Endometrial microvascular endothelial cells (primary cell): ENCODE data around the gene SCN9A. TPM values are rescaled to one million over a fixed set of nuclear protein-coding genes. Genes with fewer than 3 reads are reported as not detected.
"Not testable (repeated sequence)": the region's sequence is repeated elsewhere in the genome, so short reads cannot be mapped to it uniquely, and the experiment has no call there.

Experiments used
- in situ Hi-C: cut with HindIII; loops from 2 replicates; pipeline ENCODE4 v1.10.0; 2017; ENCODE audit warnings: low sequenced_read_pairs, low pct_unique_long_range_greater_than_20kb; ENCODE audit errors: inconsistent ontology term
- total RNA-seq: library from RNA; depleted of rRNA; stranded (reverse); fragments of >200 nt; gene quantifications from one replicate; pipeline ENCODE4 v1.2.3, GENCODE V29; 2015; ENCODE audit errors: inconsistent ontology term

The SCN9A gene
- total RNA-seq = 0.09 TPM

DNA sequence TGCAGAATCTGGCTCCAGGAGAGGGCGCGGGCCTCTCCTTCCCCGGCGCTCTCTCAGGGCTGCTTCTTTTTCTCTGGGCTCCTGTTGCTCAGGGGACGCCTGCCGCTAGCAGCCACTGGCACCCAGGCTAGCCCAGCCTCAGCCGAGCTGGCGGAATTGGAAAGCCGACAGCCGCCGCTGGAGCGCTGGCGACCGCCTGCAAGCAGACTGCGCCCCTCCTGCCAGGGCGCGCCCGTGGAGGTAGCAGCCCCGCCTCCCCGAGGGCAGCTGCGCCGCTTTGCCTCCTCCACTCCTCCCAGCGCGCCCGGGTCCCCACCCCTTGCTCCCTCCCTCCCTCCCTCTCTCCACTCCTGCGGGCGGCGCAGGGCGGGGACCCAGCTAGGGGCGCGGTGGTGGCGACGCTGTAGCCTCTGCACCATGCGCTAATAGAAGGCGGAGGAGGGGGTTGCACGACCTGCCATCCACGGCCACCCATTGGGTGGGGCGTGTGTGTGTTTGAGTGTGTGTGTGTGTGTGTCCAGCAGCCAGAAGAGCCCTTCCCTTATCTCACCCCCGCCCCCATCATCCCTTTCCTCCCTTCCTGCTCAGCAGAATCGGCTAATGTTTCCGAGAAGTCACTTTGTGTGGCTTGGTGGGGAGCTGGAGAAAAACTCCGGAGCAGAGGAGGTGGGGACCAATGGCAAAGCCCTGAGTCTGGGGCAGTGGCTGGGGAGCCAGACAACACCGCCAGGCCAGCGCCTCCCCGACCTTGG lies at the start of gene SCN9A:
SCN9A (minus strand) TSS at position 209 of the 752 bp plus-strand sequence. CDS start 64,188 bp downstream, outside the sequence.
- in situ Hi-C loops = no loop called here

DNA sequence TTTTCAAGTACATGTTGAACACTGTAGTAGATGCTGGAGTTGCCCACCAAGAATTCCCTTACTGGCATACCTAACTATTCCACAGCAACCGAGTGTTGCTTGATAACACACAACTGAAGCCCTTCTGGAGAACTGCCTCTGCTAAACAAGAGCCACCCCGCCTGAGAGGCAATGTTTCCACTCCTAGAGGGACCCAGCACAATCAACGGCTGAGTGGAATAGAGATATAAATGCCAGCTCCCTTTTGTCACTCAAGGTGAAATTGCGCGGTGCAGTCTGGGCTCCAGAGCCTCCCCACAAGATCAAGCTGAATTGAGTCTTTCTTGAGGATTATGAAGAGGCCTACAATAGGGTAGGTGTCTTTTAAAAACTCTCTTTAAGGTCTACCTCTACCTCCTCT lies 49.1 kb upstream of the SCN9A start:
- in situ Hi-C loops = no loop called here

DNA sequence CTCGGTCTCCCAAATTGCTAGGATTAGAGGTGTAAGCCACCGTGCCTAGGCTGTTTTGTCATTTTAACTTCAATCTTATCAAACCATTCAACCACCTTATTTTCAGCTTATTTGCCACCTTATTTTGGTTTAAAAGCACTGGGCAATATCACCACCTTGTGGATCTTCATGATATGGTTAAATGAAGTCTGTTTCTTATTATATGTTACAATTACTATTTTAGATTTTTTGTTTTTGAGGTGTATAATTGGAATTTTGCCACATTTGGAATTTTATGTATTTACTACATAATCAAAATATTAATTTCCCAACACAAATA lies 43.8 kb upstream of the SCN9A start:
- in situ Hi-C loops = no loop called here

DNA sequence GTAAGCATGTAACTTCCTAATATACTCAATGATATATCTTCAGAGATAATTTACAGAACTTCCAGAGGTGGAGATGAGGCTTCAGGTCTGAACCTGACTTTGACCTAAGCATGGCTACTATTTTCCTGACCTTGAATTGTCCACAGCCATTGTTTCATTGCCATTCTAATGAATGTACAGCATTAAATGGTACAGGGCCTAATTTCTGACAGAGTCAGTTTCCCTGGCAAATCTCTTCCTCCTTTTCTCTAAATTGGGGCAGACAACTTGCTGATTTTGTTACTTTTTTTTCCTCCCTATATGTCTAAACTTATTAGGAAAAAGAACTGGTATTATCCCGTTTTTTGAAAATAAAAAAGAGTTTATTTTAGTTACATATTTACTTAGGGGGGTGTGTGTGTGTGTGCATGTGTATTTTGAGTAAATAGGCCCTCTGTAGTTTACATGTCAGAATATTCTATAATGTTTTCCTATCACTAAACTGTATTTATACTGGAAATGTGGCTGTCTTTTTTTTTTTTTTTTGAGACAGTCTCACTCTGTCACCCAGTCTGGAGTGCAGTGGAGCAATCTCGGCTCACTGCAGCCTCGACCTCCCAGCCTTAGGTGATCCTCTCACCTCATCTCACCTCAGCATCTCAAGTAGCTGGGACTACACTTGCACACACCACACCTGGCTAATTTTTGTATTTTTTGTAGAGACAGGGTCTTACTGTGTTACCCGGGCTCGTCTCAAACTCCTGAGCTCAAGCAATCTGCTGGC lies 43.3 kb upstream of the SCN9A start:
- in situ Hi-C loops = no loop called here

GRCh38 chr2:166417669-166418068 lies 41.9 kb upstream of the SCN9A start:
- in situ Hi-C loops = no loop called here

DNA sequence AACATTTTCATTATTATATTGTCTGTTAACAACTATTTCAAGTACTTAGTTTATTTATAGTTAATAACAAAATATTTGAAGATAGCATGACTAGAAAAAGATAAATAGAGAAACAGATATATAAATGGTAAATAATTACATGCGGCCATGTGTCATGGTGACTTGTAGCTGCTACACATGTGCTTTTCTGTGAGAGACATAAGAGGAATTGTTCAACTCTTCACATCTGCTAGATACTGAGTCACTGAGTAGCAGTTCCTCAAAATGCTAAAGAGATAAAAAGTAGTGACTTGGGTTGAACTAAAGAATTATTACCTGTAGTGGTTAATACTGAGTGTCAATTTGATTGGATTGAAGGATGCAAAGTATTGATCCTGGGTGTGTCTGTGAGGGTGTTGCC lies 37.5 kb upstream of the SCN9A start:
- in situ Hi-C loops = no loop called here

DNA sequence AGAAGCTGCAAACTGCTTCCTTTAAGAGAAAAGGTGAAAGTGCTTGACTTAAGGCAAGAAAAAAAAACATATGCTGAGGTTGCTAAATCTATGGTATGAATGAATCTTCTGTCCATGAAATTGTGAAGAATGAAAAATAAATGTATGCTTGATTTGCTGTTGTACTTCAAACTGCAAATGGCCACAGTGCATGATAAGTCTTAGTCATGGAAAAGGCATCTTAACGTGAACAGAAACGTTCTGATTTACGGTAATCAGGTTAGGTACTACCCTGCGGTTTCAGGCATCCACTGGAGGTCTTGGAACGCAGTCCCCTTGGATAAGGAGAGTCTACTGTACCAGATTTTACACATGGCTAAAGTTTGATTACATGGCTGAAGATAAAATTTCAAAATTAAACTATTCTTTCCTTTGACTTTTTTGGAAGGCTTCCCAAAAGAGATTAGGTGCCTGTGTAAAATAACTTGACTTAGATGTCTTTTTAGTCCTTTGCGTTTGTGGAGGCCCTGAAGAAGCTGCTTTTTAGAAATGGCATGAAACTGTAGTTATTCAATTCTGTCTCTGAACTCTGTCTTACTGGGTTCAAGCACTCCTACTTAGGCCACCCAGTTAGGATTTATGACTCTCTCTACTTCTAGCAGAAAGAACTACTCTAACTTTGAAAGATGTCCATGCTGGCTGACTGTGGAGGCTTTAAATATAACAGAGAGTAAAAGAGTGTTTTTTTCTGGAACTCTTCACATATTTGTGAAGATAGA lies 35.9 kb upstream of the SCN9A start:
- in situ Hi-C loops = no loop called here

DNA sequence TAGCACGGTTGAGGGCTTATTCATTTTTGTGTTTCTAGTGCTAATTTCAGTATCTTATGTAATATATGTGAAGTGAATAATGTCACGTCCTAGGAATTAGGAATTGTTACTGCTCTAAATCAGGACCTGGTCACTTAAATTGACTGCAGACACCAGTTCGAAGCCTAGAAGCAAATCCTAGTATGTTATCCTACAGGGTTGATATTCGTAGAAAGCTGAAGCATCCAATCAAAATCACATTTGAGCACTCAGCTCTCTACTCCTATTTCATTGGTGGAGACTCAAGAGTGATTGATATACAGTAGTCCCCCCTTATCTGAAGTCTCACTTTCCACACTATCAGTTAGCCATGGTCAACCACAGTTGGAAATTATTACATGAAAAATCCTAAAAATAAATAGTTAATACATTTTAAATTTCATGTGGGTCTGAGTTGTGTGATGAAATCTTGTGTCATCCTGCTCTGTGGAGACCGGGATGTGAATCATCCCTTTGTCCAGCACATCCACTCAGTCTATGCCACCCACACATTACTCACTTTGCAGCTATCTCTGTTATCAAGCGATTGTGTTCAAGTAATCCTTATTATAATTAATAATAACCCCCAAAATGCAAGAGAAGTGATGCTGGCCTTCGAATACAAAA lies 35.2 kb upstream of the SCN9A start:
- in situ Hi-C loops = no loop called here

DNA sequence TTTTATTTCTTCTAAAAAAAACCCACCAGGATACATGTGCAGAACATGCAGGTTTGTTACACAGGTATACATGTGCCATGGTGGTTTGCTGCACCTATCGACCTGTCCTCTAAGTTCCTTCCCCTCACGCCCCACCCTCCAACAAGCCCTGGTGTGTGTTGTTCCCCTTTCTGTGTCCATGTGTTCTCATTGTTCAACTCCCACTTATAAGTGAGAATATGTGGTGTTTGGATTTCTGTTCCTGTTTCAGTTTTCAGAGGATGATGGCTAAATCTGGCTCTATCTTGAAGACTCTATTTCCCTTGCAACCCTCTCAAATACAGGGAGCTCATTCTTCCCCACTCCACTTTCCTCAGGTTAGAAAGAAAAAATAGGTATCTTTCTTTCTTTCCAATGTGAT lies 32.0 kb upstream of the SCN9A start:
- in situ Hi-C loops = not testable (repeated sequence)

DNA sequence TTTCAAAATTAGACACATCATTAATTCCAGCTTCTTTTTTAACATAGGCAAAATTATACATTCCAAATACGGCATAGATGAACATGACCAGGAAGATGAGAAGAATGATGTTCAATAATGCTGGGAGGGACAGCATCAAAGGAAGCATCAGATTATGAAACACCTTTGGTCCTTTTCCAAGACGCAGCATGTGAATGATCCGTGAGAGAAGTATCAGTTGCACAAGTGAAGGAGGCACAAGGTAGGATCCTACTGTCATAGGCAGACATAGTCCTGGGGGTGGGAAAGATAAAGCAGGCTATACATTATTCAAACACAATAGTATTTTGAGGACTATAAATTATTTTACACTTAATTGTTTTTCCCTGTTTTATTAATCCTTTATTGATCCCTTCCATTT lies 30.6 kb upstream of the SCN9A start:
- in situ Hi-C loops = no loop called here

- in situ Hi-C loops = no loop called here
Measured at GRCh38 chr2:166405569-166405926, 29.8 kb upstream of the SCN9A start.

- in situ Hi-C loops = no loop called here
Measured at GRCh38 chr2:166404831-166405568, 29.3 kb upstream of the SCN9A start.

DNA sequence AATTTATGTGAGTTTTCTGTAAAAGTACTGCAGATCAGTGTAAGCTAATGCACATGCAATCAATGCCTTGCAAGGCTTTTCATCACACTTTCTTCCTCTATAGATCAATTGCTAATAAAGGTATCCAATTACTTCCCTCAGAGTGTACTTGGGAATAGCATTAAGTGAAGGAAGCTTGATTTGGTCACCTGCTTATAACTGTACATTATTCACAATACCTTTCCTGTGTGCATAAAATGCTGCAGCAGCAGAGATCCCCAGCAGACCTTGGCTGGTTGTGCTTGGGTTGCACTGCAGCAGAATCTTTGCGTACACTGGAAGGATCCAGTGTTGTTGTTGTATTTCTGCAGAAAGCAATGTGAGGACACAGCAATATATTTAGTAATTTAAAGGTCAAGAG lies 18.5 kb upstream of the SCN9A start:
- in situ Hi-C loops = no loop called here

GRCh38 chr2:166393008-166393407 lies 17.3 kb upstream of the SCN9A start:
- in situ Hi-C loops = no loop called here

GRCh38 chr2:166388481-166389070 lies 12.8 kb upstream of the SCN9A start:
- in situ Hi-C loops = no loop called here

DNA sequence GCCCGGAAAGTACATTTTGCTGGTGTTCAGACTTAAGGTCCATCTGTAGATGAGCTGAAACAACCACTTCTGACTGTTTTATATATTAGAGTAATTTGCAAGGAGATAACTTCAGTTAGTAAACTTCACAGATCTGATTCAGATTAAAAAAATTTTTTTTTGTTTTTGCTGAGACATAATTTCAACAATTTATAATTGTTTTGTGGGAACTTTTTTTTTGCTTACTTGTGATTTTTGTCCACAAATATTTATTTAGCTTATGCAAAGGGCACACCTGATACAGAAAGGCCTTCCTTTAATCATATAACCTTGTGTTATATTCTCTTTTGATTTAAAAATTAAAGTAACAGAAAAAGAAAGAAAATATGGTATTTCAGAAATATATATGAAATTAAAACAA lies 9.6 kb upstream of the SCN9A start:
- in situ Hi-C loops = no loop called here

GRCh38 chr2:166384774-166385173 lies 9.0 kb upstream of the SCN9A start:
- in situ Hi-C loops = no loop called here

DNA sequence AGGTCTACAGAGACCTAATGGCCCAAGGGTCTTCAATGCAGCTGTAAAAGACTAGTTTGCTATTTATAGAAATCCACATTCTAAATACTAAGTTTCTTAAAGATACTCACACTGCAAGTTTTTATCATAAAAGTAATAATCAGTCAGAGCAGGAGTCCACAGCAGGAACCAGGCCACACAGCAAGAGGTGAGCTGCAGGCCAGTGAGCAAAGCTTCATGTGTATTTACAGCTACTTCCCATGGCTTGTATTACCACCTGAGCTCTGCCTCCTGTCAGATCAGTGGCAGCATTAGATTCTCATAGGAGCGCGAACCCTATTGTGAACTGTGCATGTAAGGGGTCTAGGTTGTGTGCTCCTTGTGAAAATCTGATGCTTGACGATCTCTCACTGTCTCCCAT lies 6.7 kb upstream of the SCN9A start:
- in situ Hi-C loops = no loop called here
